Trophoblast cell (in vitro differentiated cells and primary cell): ENCODE results near the gene BRD4.
A peak's percentile ranks its signal among the peaks of the same experiment; 100 is the strongest.

Experiments used
- DNase-seq, 2 donors: peaks; one replicate each; pipeline ENCODE4 v3.0.0-alpha.2; 2016
- H2AFZ ChIP-seq: 2 replicates; pipeline ENCODE4 v1.6.1; 2013; ENCODE audit warnings: low read length, moderate library complexity, mild to moderate bottlenecking; ENCODE audit not compliant: insufficient read depth, poor library complexity
- H2AK5ac ChIP-seq: 2 replicates; pipeline ENCODE4 v1.6.1; 2013; ENCODE audit warnings: mild to moderate bottlenecking, low read length
- H2BK120ac ChIP-seq: 2 replicates; pipeline ENCODE4 v1.6.1; 2013; ENCODE audit warnings: low read length, mild to moderate bottlenecking, moderate library complexity; ENCODE audit not compliant: insufficient read depth, poor library complexity
- H2BK12ac ChIP-seq: 2 replicates; pipeline ENCODE4 v1.6.1; 2013; ENCODE audit warnings: mild to moderate bottlenecking, low read length, moderate library complexity
- H2BK5ac ChIP-seq: 2 replicates; pipeline ENCODE4 v1.6.1; 2013; ENCODE audit warnings: low read length, low read depth, moderate library complexity, mild to moderate bottlenecking; ENCODE audit not compliant: poor library complexity
- H3K14ac ChIP-seq: 2 replicates; pipeline ENCODE4 v1.6.1; 2013; ENCODE audit warnings: mild to moderate bottlenecking, low read length
- H3K18ac ChIP-seq: 2 replicates; pipeline ENCODE4 v1.6.1; 2013; ENCODE audit warnings: mild to moderate bottlenecking, low read length
- H3K23ac ChIP-seq: 2 replicates; pipeline ENCODE4 v1.6.1; 2013; ENCODE audit warnings: low read length
- H3K27ac ChIP-seq: 2 replicates; pipeline ENCODE4 v1.5.1; 2013; ENCODE audit warnings: low read depth, mild to moderate bottlenecking, inconsistent platforms, low read length, moderate library complexity
- H3K27me3 ChIP-seq: 2 replicates; pipeline ENCODE4 v1.6.1; 2013; ENCODE audit warnings: inconsistent platforms, mild to moderate bottlenecking, low read length, moderate library complexity; ENCODE audit not compliant: insufficient read depth
- H3K36me3 ChIP-seq, 2 experiments: 1 replicate in 1 of 2; 2 replicates in 1 of 2; pipeline ENCODE4 v1.6.1; 2013; ENCODE audit warnings: low read length in 2 of 2, mild to moderate bottlenecking in 2 of 2, moderate library complexity in 1 of 2; ENCODE audit not compliant: insufficient read depth in 2 of 2, control insufficient read depth in 1 of 2
- H3K4ac ChIP-seq: 2 replicates; pipeline ENCODE4 v1.6.1; 2013; ENCODE audit warnings: low read depth, mild to moderate bottlenecking, low read length, moderate library complexity
- H3K4me1 ChIP-seq, 2 experiments: 1 replicate in 1 of 2; 2 replicates in 1 of 2; pipeline ENCODE4 v1.6.1; 2013; ENCODE audit warnings: low read length in 2 of 2, mild to moderate bottlenecking in 2 of 2, moderate library complexity in 1 of 2; ENCODE audit not compliant: insufficient read depth in 2 of 2, control insufficient read depth in 1 of 2
- H3K4me2 ChIP-seq: 2 replicates; pipeline ENCODE4 v1.6.1; 2013; ENCODE audit warnings: inconsistent platforms, mild to moderate bottlenecking, low read length, moderate library complexity
- H3K4me3 ChIP-seq: 2 replicates; pipeline ENCODE4 v1.5.1; 2013; ENCODE audit warnings: mild to moderate bottlenecking, low read depth, low read length, inconsistent platforms
- H3K79me1 ChIP-seq: one replicate; pipeline ENCODE4 v1.6.1; 2013; ENCODE audit warnings: low read length
- H3K79me2 ChIP-seq: 2 replicates; pipeline ENCODE4 v1.6.1; 2013; ENCODE audit warnings: low read length, mild to moderate bottlenecking; ENCODE audit not compliant: control insufficient read depth, insufficient read depth, poor library complexity
- H3K9ac ChIP-seq: 2 replicates; pipeline ENCODE4 v1.6.1; 2013; ENCODE audit warnings: mild to moderate bottlenecking, low read length
- H3K9me3 ChIP-seq: 2 replicates; pipeline ENCODE4 v1.6.1; 2013; ENCODE audit warnings: low read depth, mild to moderate bottlenecking, control low read depth, inconsistent platforms, low read length; ENCODE audit not compliant: insufficient read depth
- H4K12ac ChIP-seq: 2 replicates; pipeline ENCODE4 v1.6.1; 2013; ENCODE audit warnings: low read depth, mild to moderate bottlenecking, low read length, moderate library complexity
- H4K8ac ChIP-seq: 2 replicates; pipeline ENCODE4 v1.6.1; 2013; ENCODE audit warnings: low read depth, mild to moderate bottlenecking, low read length, moderate library complexity
- H4K91ac ChIP-seq: one replicate; pipeline ENCODE4 v1.6.1; 2013; ENCODE audit warnings: low read depth, mild to moderate bottlenecking, low read length, moderate library complexity
- WGBS: extraction: QIAGEN DNeasy Blood & Tissue Kit; methylation state at CpG from one replicate; pipeline ENCODE4 v1.1.7; 2013; ENCODE audit warnings: missing lambda C conversion rate; ENCODE audit not compliant: insufficient read length, insufficient coverage; ENCODE audit errors: extremely low coverage; 5-methylcytosine and 5-hydroxymethylcytosine counted together

BRD4 gene

GRCh38 chr19:15320116-15320515 is 12.2 kb downstream of the BRD4 start:
- peaks cover 31 to 42% of the 10 kb centered on the region in 2 experiments for H3K4me1 ChIP-seq
- H2AFZ ChIP-seq, result no peak overlapping the region
- no CpG with 5 or more reads among the region's 4 CpGs for WGBS
- no peak overlapping the region for H2AK5ac ChIP-seq
- H3K14ac ChIP-seq, result no peak overlapping the region
- no peak overlapping the region for H3K27ac ChIP-seq
- H2BK5ac ChIP-seq, result no peak overlapping the region
- no peaks in the 10 kb centered on the region for H3K9me3 ChIP-seq
- H2BK120ac ChIP-seq, result no peak overlapping the region
- peaks cover 60% of the 10 kb centered on the region for H3K79me2 ChIP-seq
- no peak overlapping the region for H2BK12ac ChIP-seq
- no peak overlapping the region for H4K12ac ChIP-seq
- H3K27me3 ChIP-seq, result no peaks in the 10 kb centered on the region
- peaks cover 2% of the 10 kb centered on the region for H3K79me1 ChIP-seq
- H3K18ac ChIP-seq, result no peak overlapping the region
- no peak overlapping the region for H3K4me3 ChIP-seq
- H3K36me3 ChIP-seq, result peaks cover 5% of the 10 kb centered on the region in 2 experiments
- no peak overlapping the region for H4K8ac ChIP-seq
- H4K91ac ChIP-seq, result no peak overlapping the region
- H3K4ac ChIP-seq, result peak overlapping the region; percentile 83
- no peak overlapping the region for H3K23ac ChIP-seq
- no peak overlapping the region for H3K4me2 ChIP-seq
- peak in 1 of 2 donors; percentile 53 for DNase-seq
- no peak overlapping the region for H3K9ac ChIP-seq

DNA sequence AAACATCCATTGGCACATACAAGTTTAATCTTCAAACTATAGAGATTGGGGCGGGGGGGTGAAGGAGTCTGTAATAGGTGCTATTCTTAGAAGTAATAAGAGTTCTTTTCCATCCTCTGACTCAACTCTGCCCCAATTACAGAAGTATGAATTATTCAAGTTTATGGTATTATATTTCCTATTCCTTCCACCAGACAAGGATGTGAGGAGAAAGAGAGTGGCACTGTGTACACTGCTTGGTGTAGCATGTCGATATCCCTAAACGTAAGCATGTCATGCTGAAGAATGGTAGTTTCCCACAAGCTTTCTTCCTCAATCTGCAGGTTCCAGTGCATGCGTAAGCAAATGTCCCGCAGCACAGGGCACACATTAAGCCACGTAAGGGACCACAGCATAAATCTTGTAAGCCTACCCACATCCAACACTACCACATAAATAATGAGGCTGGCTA is 14.1 kb downstream of the BRD4 start:
- H3K36me3 ChIP-seq, result peaks cover 5 to 9% of the 10 kb centered on the region in 2 experiments

GRCh38 chr19:15317392-15318071 is 14.8 kb downstream of the BRD4 start:
- WGBS, result no CpG with 5 or more reads among the region's 3 CpGs
- H3K36me3 ChIP-seq, result peaks cover 5 to 9% of the 10 kb centered on the region in 2 experiments

More for the DNA sequence above, 14.1 kb downstream of the BRD4 start:
- Histone ChIP-seq H3K27me3 (no peaks in the 10 kb centered on the region), H3K4ac (peak overlapping the region; percentile 89), H3K23ac (no peak overlapping the region), H3K79me1 (peaks cover 2% of the 10 kb centered on the region), H4K91ac (no peak overlapping the region), H2BK120ac (no peak overlapping the region), H3K27ac (no peak overlapping the region), H3K9me3 (no peaks in the 10 kb centered on the region), H3K18ac (peak overlapping the region; percentile 36), H2BK12ac (no peak overlapping the region), H4K12ac (no peak overlapping the region), H2AFZ (peak overlapping the region; percentile 63), H3K4me1 (peaks cover 28 to 34% of the 10 kb centered on the region in 2 experiments), H4K8ac (no peak overlapping the region), H3K14ac (no peak overlapping the region), H2AK5ac (no peak overlapping the region), H3K4me2 (no peak overlapping the region), H3K79me2 (peaks cover 55% of the 10 kb centered on the region), H2BK5ac (no peak overlapping the region), H3K4me3 (no peak overlapping the region), H3K9ac (no peak overlapping the region)
- DNase-seq, result peak; percentile 50 to 59
- WGBS, result no CpG with 5 or more reads among the region's 6 CpGs

GRCh38 chr19:15316498-15316897 is 15.8 kb downstream of the BRD4 start:
- Histone ChIP-seq H3K36me3 (peaks cover 5 to 9% of the 10 kb centered on the region in 2 experiments), H3K27me3 (no peaks in the 10 kb centered on the region), H2BK5ac (no peak overlapping the region), H3K18ac (no peak overlapping the region), H4K8ac (no peak overlapping the region), H2AFZ (no peak overlapping the region), H3K4me3 (no peak overlapping the region), H3K23ac (no peak overlapping the region), H3K79me2 (peaks cover 60% of the 10 kb centered on the region), H2AK5ac (no peak overlapping the region), H4K12ac (no peak overlapping the region), H3K9me3 (no peaks in the 10 kb centered on the region), H3K4me2 (no peak overlapping the region), H2BK12ac (no peak overlapping the region), H2BK120ac (no peak overlapping the region), H3K79me1 (peaks cover 2% of the 10 kb centered on the region), H3K27ac (no peak overlapping the region), H3K4ac (peak overlapping the region; percentile 99), H4K91ac (no peak overlapping the region), H3K14ac (peak overlapping the region; percentile 2), H3K9ac (no peak overlapping the region), H3K4me1 (peaks cover 28 to 33% of the 10 kb centered on the region in 2 experiments)
- DNase-seq, result no peak
- no CpG with 5 or more reads among the region's 2 CpGs for WGBS

More at GRCh38 chr19:15317392-15318071, 14.8 kb downstream of the BRD4 start:
- H3K4me3 ChIP-seq, result no peak overlapping the region
- no peak overlapping the region for H4K12ac ChIP-seq
- no peak overlapping the region for H3K18ac ChIP-seq
- no peak overlapping the region for H2BK12ac ChIP-seq
- H3K79me2 ChIP-seq, result peaks cover 59% of the 10 kb centered on the region
- H2AK5ac ChIP-seq, result no peak overlapping the region
- no peak overlapping the region for H2BK5ac ChIP-seq
- H3K27ac ChIP-seq, result peak overlapping the region; percentile 12
- H4K8ac ChIP-seq, result no peak overlapping the region
- peak; percentile 44 to 79 for DNase-seq
- no peak overlapping the region for H2BK120ac ChIP-seq
- no peak overlapping the region for H3K4me2 ChIP-seq
- H3K14ac ChIP-seq, result no peak overlapping the region
- no peak overlapping the region for H2AFZ ChIP-seq
- H3K4ac ChIP-seq, result peak overlapping the region; percentile 97
- peaks cover 2% of the 10 kb centered on the region for H3K79me1 ChIP-seq
- no peak overlapping the region for H3K9ac ChIP-seq
- H3K9me3 ChIP-seq, result no peaks in the 10 kb centered on the region
- no peak overlapping the region for H4K91ac ChIP-seq
- peaks cover 28 to 33% of the 10 kb centered on the region in 2 experiments for H3K4me1 ChIP-seq
- no peaks in the 10 kb centered on the region for H3K27me3 ChIP-seq
- no peak overlapping the region for H3K23ac ChIP-seq
